ENCODE measurements around the gene RPH3AL. TPM values are rescaled to one million over a fixed set of nuclear protein-coding genes. Genes with fewer than 3 reads are reported as not detected.
"Not testable (repeated sequence)": the region's sequence is repeated elsewhere in the genome, so short reads cannot be mapped to it uniquely, and the experiment has no call there.

The RPH3AL gene
- total RNA-seq, 4 donors from 2014 or later: 9.6 to 62.4 (median 41.9) TPM

DNA sequence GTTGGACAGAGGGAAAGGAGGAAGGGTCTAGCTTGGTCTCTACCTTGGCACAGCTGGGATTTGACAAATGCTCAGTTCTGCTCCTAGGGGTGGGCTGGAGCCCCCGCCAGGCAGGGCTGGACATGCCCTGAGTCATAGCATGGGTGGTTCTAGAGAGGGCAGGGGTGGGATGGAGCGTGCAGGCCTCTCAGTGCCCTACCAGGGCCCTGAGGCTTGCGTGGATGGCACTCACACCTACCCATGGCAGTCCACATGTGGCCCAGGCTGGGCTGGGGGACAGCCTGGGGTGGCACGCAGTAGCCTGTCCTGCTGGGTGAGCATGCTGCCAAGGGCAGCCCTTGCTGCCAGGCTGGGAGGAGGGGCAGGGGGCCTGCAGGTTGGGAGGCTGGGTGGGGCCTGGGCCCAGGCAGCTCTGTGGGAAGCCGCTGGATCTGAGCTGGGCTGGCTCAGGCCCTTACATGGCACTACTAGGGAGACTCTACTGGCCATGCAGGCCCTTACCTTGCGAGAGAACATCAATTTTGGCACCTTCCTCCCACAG, 182.4 kb downstream of the RPH3AL start:
- Histone ChIP-seq H3K4me3 (no peak overlapping the region), H3K27ac (no peak overlapping the region), H3K36me3 (no peaks in the 10 kb centered on the region), H3K4me1 (no peaks in the 10 kb centered on the region), H3K9me3 (no peaks in the 10 kb centered on the region), H3K27me3 (no peaks in the 10 kb centered on the region)
- WGBS, 2 donors: 96 to 100% methylated on average over 5 to 6 of the region's 6 CpGs
- DNase-seq (ENCODE audit: low spot score in 2 of 2): no peak
- TF ChIP-seq EP300 (IDR thresholded peaks at IDR 0.05) (no peak), POLR2A (IDR thresholded peaks at IDR 0.05) (no peak)
- TF ChIP-seq, protein P1, sequence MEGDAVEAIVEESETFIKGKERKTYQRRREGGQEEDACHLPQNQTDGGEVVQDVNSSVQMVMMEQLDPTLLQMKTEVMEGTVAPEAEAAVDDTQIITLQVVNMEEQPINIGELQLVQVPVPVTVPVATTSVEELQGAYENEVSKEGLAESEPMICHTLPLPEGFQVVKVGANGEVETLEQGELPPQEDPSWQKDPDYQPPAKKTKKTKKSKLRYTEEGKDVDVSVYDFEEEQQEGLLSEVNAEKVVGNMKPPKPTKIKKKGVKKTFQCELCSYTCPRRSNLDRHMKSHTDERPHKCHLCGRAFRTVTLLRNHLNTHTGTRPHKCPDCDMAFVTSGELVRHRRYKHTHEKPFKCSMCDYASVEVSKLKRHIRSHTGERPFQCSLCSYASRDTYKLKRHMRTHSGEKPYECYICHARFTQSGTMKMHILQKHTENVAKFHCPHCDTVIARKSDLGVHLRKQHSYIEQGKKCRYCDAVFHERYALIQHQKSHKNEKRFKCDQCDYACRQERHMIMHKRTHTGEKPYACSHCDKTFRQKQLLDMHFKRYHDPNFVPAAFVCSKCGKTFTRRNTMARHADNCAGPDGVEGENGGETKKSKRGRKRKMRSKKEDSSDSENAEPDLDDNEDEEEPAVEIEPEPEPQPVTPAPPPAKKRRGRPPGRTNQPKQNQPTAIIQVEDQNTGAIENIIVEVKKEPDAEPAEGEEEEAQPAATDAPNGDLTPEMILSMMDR (IDR thresholded peaks at IDR 0.05): no peak

GRCh38 chr17:168614-169013, 184.0 kb downstream of the RPH3AL start:
- H3K36me3 ChIP-seq; H3K9me3 ChIP-seq; H3K4me1 ChIP-seq; H3K27ac ChIP-seq; H3K27me3 ChIP-seq; H3K4me3 ChIP-seq; DNase-seq (ENCODE audit: low spot score in 2 of 2): not testable (repeated sequence)
- 82 to 90% methylated on average over 7 to 8 of the region's 11 CpGs for WGBS, 2 donors

DNA sequence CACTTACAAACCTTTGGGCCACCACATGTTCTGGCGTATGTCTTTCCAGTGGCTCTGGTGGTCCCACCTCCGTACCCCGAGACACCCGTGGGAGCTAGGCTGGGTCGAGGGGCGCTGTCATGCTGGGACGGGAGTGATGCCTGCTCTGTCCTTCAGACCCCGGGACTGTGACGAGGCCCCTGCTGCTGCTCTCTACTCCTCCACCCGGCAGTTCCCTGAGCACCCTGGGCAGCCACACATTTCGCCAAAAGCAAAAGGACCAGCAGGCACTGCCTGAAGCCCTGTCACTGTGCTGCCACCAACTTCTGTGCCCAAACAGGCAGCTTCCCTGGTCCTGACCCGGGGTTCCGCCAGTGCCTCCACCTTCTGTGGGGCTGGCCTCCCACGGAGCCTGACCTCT, 186.7 kb downstream of the RPH3AL start:
- WGBS, 2 donors: 89 to 95% methylated on average over 14 of the region's 14 CpGs
- Histone ChIP-seq H3K27me3 (no peaks in the 10 kb centered on the region), H3K36me3 (no peaks in the 10 kb centered on the region), H3K4me3 (no peak overlapping the region), H3K27ac (no peak overlapping the region), H3K4me1 (no peaks in the 10 kb centered on the region), H3K9me3 (no peaks in the 10 kb centered on the region)
- TF ChIP-seq POLR2A (IDR thresholded peaks at IDR 0.05) (no peak), EP300 (IDR thresholded peaks at IDR 0.05) (no peak)
- TF ChIP-seq, protein P1 (IDR thresholded peaks at IDR 0.05): no peak
- DNase-seq (ENCODE audit: low spot score in 2 of 2): no peak

- TF ChIP-seq EP300 (IDR thresholded peaks at IDR 0.05) (no peak), POLR2A (IDR thresholded peaks at IDR 0.05) (no peak)
- TF ChIP-seq, protein P1 (IDR thresholded peaks at IDR 0.05): peak; percentile 19 to 71 (median 42)
- WGBS, 2 donors: 52 to 57% methylated on average over 10 to 16 of the region's 16 CpGs
Measured at GRCh38 chr17:164303-165235, 188.0 kb downstream of the RPH3AL start.

DNA sequence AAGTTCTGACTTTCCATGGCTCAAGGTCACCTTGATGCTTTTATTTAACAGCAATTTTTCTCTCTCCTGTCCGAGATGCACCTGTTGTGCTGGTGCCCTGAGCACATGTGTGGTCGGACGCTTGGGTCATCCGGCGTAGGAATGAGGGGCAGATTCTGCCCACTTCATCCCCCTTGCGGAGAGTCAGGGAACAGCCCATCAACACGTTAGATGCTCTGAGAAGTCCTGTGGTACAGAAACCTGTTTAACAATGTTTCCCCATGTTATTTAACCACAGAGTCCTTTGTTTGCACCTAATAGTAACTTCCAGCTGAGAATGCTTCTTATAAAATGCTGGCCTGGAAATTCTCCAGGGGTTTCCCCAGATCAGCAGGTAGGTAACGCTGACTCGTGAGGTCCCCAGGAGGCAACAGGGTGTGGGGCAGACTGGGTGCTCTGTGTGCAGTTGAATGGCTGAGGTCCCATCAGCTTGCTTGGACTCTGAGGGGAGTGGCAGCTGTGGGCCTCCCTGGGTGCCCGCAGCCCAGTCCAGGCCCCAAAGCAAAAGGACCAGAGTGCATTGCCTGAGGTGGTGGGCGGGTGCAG, 189.0 kb downstream of the RPH3AL start:
- Histone ChIP-seq H3K4me3 (no peak overlapping the region), H3K27ac (no peak overlapping the region), H3K36me3 (no peaks in the 10 kb centered on the region), H3K4me1 (no peaks in the 10 kb centered on the region), H3K27me3 (no peaks in the 10 kb centered on the region), H3K9me3 (no peaks in the 10 kb centered on the region)
- TF ChIP-seq POLR2A (IDR thresholded peaks at IDR 0.05) (no peak), EP300 (IDR thresholded peaks at IDR 0.05) (no peak)
- TF ChIP-seq, protein P1 (IDR thresholded peaks at IDR 0.05): no peak
- 79 to 80% methylated on average over 10 to 11 of the region's 11 CpGs for WGBS, 2 donors
- DNase-seq (ENCODE audit: low spot score in 2 of 2): no peak

More at GRCh38 chr17:164303-165235, 188.0 kb downstream of the RPH3AL start:
- no peaks in the 10 kb centered on the region for H3K4me1 ChIP-seq
- H3K36me3 ChIP-seq: no peaks in the 10 kb centered on the region
- H3K27me3 ChIP-seq: no peaks in the 10 kb centered on the region
- no peaks in the 10 kb centered on the region for H3K9me3 ChIP-seq
- peak in 1 of 2 donors; percentile 61 for DNase-seq (ENCODE audit: low spot score in 2 of 2)
- no peak overlapping the region for H3K27ac ChIP-seq
- no peak overlapping the region for H3K4me3 ChIP-seq

Data from tibial nerve (tissue), 4 donors.